NOMO-1 treated with DMSO at 0.1 percent for 48 hours (cell line): Measurements from ENCODE around the gene SLC41A3.

Source experiments
- DNase-seq: peaks from one replicate; lab custom pipeline; 2025; ENCODE audit not compliant: unreplicated experiment; lab: John Stamatoyannopoulos, UW

Gene SLC41A3

GRCh38 chr3:126031981-126032471 lies 51.9 kb downstream of the SLC41A3 start:
- DNase-seq = no peak

GRCh38 chr3:126030455-126030854 lies 53.5 kb downstream of the SLC41A3 start:
- no peak for DNase-seq

- no peak for DNase-seq
Observed at GRCh38 chr3:126029241-126029640, 54.7 kb downstream of the SLC41A3 start.

DNA sequence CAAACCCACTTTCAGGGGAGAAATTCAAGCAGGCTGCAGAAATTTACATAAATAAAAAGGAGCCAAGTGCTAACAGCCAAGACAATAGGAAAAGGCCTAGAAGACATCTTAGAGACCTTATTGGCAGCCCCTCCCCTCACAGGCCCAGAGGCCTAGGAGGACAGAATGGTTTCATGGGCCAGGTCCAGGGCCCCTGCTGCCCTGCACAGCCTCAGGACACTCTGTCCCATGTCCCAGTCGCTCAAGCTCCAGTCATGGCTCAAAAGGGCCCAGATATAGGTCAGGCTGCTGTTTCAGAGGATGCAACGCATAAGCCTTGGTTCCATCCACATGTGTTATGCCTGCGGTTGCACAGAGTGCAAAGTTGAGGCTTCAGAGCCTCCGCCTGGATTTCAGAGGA lies 55.8 kb downstream of the SLC41A3 start:
- DNase-seq = no peak

GRCh38 chr3:126026761-126027160 lies 57.2 kb downstream of the SLC41A3 start:
- DNase-seq = no peak

DNA sequence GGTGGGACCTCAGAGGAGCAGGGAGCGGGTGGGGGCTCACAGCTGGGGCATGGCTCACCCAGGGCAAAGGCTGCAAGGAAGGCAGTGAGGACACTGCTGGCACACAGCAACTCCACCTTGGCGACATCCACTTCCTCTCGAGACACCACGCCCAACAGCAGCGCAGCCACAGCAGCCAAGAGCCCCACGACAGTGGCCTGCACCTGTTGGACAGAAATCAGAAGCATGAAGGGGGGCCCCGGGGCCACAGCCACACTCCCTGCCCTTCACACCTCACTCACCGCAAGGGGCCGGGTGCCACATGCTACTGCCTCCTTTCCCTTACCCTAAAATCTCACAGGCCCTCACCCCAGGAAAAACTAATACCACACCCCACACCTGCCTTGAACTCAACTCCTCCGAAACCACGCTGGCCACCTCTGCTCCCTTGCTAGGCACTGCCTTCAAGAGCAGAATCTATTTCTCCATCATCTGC lies 57.6 kb downstream of the SLC41A3 start:
- DNase-seq = no peak

DNA sequence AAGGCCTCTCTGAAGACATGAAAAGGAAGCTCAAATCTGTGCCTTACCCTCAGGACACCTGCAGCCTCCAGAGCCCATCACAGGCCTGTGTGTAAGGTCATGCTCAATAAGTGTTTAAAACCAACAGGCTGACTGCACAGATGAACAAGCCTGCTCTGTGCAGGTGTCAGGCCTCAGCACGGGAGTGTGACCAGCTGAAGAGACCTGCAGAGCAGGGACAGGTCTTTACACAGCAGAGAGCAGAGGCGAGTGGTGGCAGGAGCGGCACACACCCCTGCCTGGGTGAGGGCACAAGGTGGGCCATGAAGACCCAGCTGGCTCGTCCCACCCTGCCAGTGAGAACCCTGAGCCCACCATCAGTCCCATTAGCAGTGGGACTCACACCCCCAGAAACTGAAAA lies 58.1 kb downstream of the SLC41A3 start:
- no peak for DNase-seq

DNA sequence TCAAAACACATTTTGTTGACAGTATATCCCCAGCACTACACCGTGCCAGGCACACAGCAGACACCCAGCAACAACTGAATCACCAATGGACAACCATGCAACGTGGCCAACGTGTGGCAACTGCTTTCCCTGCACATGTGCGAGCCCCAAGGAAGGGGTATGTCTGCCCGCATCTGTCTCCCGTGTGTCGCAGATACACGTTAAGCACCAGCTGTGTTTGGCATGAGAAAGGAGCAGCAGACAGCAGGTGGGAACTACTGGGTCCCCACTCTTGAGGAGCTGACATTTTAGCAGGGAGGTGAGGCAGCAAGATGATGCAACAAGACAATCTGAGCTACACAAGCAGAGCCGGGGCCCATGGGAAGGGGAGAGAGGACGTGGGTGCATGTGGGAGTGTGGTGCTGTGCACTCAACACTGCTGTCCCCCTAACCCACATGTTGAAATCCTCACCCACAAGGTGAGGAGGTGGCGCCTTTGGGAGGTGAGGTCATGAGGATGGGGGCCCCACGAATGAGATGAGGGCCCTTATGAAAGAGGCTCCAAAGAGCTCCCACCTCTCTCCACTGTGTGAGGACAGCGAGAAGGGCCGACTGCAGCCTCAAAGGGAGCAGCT lies 58.7 kb downstream of the SLC41A3 start:
- DNase-seq = no peak

- DNase-seq = no peak
Observed at GRCh38 chr3:126024049-126024854, 59.7 kb downstream of the SLC41A3 start.

- no peak for DNase-seq
Observed at GRCh38 chr3:126023390-126023789, 60.5 kb downstream of the SLC41A3 start.

- no peak for DNase-seq
Observed at GRCh38 chr3:126022741-126023359, 61.1 kb downstream of the SLC41A3 start.

DNA sequence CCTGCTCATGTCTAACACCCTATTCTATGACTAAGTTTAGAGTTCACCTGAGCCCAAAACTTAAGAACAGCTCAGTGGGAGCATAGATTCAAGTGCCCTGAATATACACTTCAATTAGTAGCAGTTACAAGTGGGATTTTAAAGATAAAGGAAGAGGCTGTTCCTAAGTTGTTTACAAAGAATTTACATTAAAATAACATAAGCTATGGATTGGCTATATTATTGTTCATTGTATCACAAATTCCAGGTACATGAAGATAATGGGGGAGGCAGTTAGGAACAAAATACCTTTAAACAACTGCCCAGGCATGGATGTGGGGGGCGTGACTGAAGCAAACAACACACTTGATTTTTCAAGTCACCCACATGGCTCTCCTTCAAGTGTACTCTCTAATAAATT lies 62.2 kb downstream of the SLC41A3 start:
- no peak for DNase-seq

- DNase-seq = no peak
Observed at GRCh38 chr3:126021224-126021623, 62.7 kb downstream of the SLC41A3 start.

DNA sequence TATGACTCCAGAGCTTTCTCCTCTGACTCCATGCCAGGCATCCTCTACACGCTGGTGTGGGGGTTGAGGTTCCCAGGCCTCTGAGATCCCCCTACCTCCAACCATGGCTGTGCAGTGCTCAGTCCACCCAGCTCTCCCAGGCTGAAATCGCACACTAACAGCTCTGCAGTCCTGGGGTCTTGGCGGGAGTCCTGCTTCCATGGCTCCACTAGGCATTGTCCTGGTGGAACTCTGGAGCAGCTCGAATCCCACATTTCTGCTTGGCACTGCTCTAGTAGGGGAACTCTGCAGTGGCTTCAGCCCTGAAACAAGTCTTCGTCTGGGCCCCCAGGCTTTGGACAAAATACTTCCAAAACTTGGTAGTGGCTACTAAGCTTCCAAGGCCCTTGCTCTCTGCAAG lies 64.2 kb downstream of the SLC41A3 start:
- DNase-seq = no peak

DNA sequence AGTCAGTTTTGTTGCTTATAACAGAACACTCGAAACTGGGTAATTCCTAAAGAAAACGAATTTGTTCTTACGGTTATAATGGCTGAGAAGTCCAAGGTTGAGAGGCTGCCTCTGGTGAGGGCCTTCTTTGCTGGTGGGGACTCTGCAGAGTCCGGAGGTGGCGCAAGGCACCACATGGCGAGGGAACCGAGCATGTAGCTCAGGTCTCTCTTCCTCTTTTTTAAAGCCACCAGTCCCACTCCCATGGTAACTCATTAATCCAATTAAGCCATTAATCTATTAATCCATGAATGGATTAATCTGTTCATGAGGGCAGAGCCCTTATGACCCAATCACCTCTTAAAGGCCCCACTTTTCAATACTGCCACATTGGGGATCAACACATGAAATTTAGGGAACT lies 64.9 kb downstream of the SLC41A3 start:
- no peak for DNase-seq

DNA sequence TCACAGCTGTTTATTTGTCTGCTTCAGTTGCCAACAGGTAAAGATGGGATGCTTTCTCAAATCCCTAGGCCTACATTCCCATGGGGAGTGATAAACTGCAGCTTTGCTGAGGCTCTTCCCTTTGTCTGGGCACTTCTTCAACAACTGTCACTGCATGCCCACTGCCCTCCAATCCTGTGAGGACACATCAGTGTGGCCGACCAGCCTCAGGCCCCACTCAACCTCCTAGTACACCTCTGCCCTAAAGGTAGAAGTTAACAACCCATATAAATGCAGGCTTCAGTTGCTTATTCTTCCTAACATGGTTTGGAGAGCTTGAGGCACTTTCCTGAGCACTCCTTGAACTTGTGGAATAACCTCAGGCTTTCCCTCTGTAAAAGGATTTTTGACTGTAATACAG lies 65.4 kb downstream of the SLC41A3 start:
- DNase-seq = no peak

GRCh38 chr3:126017362-126017761 lies 66.6 kb downstream of the SLC41A3 start:
- no peak for DNase-seq

- no peak for DNase-seq
Observed at GRCh38 chr3:126016616-126017015, 67.3 kb downstream of the SLC41A3 start.

GRCh38 chr3:126015075-126015474 lies 68.8 kb downstream of the SLC41A3 start:
- DNase-seq = no peak

DNA sequence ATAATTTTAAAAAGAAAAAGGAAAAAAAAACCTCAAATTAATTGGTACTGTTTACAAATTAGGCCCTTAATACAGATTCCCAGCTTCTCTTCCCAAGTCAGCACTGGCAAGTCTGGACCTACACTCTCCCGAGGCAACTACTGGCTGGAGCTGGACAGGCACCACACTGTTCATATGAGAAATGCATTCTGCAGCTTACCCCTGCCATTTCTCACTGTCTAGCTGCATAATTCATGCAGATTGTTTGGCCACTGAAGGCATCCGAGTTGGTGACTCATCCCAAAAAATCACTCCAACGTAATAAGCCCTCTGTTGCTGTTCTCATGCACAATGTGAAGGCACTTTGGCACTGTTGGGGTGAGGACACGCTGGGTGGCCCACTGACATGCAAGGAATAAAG lies 69.7 kb downstream of the SLC41A3 start:
- no peak for DNase-seq

- no peak for DNase-seq
Observed at GRCh38 chr3:126013751-126014156, 70.2 kb downstream of the SLC41A3 start.

DNA sequence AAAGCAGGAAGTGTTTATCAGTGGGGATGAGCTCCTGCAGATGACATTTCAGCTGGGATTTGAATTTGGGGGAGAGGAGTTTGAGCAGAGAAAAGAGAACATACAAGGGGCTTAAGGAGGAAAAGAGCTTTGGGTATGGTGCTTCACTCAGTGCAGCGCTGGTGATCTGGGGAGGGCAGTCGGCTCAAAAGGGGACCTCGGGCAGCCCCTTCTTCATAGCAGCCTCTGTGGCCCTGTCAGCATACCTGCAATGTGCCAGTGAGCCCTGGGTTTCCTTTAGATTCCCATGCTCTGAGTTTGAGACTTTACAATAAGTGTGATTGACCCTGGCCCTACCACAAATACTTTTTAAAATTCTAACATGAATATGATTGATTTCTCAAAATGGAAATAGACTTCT lies 74.7 kb downstream of the SLC41A3 start:
- no peak for DNase-seq
